C4-2B (cell line): ENCODE data around the gene SND1.

Experiments used
- CTCF ChIP-seq: fragments of 450-650 bp; conservative IDR thresholded peaks from 2 replicates; pipeline ENCODE4 v1.5.1; 2017; ENCODE audit warnings: mild to moderate bottlenecking
- ZFX ChIP-seq: fragments of 450-650 bp; IDR thresholded peaks from 2 replicates; pipeline ENCODE4 v1.6.1; 2017

DNA sequence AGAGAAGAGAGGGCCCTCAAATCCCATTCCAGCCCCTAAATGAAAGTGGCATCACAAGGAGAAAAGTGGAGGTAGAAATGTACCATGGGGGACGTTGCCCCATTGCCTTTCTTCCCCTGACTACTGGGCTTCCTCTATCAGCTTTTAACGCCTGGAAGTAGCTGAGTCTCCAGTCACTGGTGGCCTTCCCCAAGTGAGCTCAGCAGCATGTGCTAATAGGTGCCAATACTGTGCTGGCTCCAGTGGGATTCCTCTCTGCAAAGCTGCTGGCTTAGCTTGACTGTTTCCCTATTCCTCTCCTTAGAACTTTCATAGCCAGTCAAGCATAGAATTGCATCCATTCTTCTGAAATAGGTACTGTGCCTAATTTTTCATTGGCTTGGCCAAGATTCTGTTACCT is 346.7 kb downstream of the SND1 start:
- TF ChIP-seq CTCF: no peak
- TF ChIP-seq ZFX: no peak
